Bronchus fibroblast of lung (primary cell): ENCODE data around the gene NFKBIL1. TPM values are rescaled to one million over a fixed set of nuclear protein-coding genes. Genes with fewer than 3 reads are reported as not detected.

Experiments
- total RNA-seq: library from RNA; depleted of rRNA; stranded (reverse); fragments of >200 nt; gene quantifications from 2 replicates; pipeline ENCODE4 v1.2.3, GENCODE V29; 2015

The NFKBIL1 gene, protein sequence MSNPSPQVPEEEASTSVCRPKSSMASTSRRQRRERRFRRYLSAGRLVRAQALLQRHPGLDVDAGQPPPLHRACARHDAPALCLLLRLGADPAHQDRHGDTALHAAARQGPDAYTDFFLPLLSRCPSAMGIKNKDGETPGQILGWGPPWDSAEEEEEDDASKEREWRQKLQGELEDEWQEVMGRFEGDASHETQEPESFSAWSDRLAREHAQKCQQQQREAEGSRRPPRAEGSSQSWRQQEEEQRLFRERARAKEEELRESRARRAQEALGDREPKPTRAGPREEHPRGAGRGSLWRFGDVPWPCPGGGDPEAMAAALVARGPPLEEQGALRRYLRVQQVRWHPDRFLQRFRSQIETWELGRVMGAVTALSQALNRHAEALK
- total RNA-seq = 17.7 and 19.9 TPM in 2 replicates

GRCh38 chr6:31546958-31547726 is at the start of gene NFKBIL1:
Gene NFKBIL1, plus strand, starts transcription at chr6:31547608. Its CDS starts 87 bp downstream, at chr6:31547695.

GRCh38 chr6:31528821-31529328 is 18.5 kb upstream of the NFKBIL1 start, which contains the start of gene MCCD1:
Gene MCCD1, plus strand, starts transcription at chr6:31528962. Its CDS starts 53 bp downstream, at chr6:31529015.

DNA sequence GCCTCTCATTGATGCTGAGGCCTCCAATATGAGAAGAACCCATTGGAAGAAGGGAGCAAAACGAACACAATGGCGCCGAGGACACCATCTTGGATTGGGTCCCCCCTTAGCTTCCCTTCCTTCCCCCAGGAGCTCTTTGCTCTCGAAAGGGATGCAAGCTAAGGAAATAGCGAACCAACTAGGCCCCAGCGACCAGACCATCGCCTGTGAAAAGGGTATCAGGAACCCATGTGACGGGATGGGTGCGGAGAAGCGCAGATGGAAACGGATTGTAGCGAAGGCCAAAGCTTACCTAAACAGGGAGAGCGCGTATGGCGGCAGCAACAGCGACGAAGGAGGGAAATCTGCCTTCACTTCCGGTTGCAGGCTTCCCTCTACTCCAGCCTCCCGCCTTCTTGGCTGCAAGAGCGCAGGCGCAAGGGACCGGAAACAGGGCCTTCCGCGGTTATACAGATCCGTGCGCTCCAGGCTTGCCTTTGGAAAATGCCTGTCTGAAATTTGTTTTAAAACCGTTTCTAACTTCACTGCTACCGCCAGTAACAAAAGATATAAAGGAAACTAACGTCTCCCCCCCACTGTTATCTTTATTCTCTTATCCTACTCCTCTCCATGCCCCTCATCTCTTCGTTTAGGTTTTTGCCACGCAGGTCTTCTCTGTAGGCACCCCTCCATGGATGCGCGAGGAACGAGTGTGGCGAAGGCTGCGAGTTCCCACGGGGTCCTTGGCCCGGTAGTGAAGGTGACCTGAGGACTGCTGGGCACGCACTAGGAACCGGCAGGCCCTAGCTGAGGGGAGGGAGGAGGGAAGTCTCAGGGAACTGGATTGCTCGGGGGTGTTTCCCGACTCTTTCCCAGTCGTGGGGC is 5.5 kb upstream of the NFKBIL1 start, which contains the start of gene DDX39B:
TSS of gene DDX39B (minus strand) at position 346 of the 864 bp plus-strand sequence. CDS start 1,471 bp downstream, outside the sequence.

GRCh38 chr6:31546339-31546957 is 960 bp upstream of the NFKBIL1 start, which contains the start of gene ATP6V1G2:
Gene ATP6V1G2, minus strand, starts transcription at chr6:31546608. Its CDS starts 49 bp downstream, at chr6:31546559.

GRCh38 chr6:31572041-31572911 is 24.9 kb downstream of the NFKBIL1 start, which contains the start of gene LTA:
Gene LTA, plus strand, starts transcription at chr6:31572289. Its CDS starts 454 bp downstream, at chr6:31572743.

DNA sequence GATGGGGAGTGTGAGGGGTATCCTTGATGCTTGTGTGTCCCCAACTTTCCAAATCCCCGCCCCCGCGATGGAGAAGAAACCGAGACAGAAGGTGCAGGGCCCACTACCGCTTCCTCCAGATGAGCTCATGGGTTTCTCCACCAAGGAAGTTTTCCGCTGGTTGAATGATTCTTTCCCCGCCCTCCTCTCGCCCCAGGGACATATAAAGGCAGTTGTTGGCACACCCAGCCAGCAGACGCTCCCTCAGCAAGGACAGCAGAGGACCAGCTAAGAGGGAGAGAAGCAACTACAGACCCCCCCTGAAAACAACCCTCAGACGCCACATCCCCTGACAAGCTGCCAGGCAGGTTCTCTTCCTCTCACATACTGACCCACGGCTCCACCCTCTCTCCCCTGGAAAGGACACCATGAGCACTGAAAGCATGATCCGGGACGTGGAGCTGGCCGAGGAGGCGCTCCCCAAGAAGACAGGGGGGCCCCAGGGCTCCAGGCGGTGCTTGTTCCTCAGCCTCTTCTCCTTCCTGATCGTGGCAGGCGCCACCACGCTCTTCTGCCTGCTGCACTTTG is 28.0 kb downstream of the NFKBIL1 start, which contains the start of gene TNF:
TSS of gene TNF (plus strand) at position 231 of the 567 bp plus-strand sequence. CDS start at position 408, 177 bp downstream.

GRCh38 chr6:31582230-31582643 is 34.8 kb downstream of the NFKBIL1 start, which contains the start of gene LTB:
Gene LTB, minus strand, starts transcription at chr6:31582424. Its CDS starts 7 bp downstream, at chr6:31582417.

DNA sequence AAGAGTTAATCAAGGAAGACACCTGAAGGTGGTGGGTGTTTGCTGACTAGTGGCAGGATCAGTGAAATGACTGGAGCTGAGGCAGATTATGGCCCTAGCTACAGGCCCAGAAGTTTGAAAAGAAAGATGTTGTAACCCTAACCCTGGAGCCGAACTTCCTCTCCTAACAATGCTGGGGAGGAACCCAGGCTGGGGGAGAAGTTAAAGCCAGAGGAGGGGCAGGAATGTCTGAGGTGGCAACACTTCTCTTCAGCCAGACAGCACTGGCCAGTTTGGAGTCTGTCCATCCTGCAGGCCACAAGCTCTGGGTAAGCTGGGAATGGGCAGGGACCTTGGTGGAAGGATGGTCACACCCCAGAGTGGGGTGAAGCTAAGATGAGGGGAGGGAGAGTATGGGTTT is 38.6 kb downstream of the NFKBIL1 start, which contains the start of gene LST1:
TSS of gene LST1 (plus strand) at position 270 of the 400 bp plus-strand sequence. CDS start 1,023 bp downstream, outside the sequence.

Other genes with a start within 250 kb of the NFKBIL1 start
- gene HLA-B, start 190.4 kb upstream of the NFKBIL1 start, total RNA-seq = 39.8 and 53.1 TPM in 2 replicates
- gene MICA, start 144.0 kb upstream of the NFKBIL1 start, total RNA-seq = 106 and 108 TPM in 2 replicates
- gene MICB, start 49.5 kb upstream of the NFKBIL1 start, total RNA-seq = 22.4 and 24.2 TPM in 2 replicates
- gene MCCD1, start 18.6 kb upstream of the NFKBIL1 start, total RNA-seq = not detected in 2 replicates
- 498 and 551 TPM in 2 replicates for gene DDX39B, start 5.6 kb upstream of the NFKBIL1 start, total RNA-seq
- 1.2 and 2.7 TPM in 2 replicates for gene ATP6V1G2, start 1.0 kb upstream of the NFKBIL1 start, total RNA-seq
- not detected in 2 replicates for gene LTA, start 24.7 kb downstream of the NFKBIL1 start, total RNA-seq
- gene TNF, start 28.0 kb downstream of the NFKBIL1 start, total RNA-seq = not detected in 2 replicates
- gene LTB, start 34.8 kb downstream of the NFKBIL1 start, total RNA-seq = not detected in 2 replicates
- not detected in 2 replicates for gene LST1, start 38.7 kb downstream of the NFKBIL1 start, total RNA-seq
- gene NCR3, start 45.4 kb downstream of the NFKBIL1 start, total RNA-seq = not detected in 2 replicates
- 0.15 TPM in 1 of 2 replicates, not detected in the other for gene AIF1, start 67.6 kb downstream of the NFKBIL1 start, total RNA-seq
- gene PRRC2A, start 73.1 kb downstream of the NFKBIL1 start, total RNA-seq = 103 and 107 TPM in 2 replicates
- gene BAG6, start 105.1 kb downstream of the NFKBIL1 start, total RNA-seq = 265 and 271 TPM in 2 replicates
- 2.9 and 3.6 TPM in 2 replicates for gene APOM, start 108.3 kb downstream of the NFKBIL1 start, total RNA-seq
- 15.6 and 17.7 TPM in 2 replicates for gene C6orf47, start 113.2 kb downstream of the NFKBIL1 start, total RNA-seq
- gene GPANK1, start 117.4 kb downstream of the NFKBIL1 start, total RNA-seq = 14.0 and 14.4 TPM in 2 replicates
- 316 and 357 TPM in 2 replicates for gene CSNK2B, start 118.5 kb downstream of the NFKBIL1 start, total RNA-seq
- 0.84 and 1.3 TPM in 2 replicates for gene LY6G5B, start 122.4 kb downstream of the NFKBIL1 start, total RNA-seq
- gene LY6G5C, start 133.5 kb downstream of the NFKBIL1 start, total RNA-seq = 1.0 and 2.2 TPM in 2 replicates
- gene ABHD16A, start 155.7 kb downstream of the NFKBIL1 start, total RNA-seq = 23.5 and 25.1 TPM in 2 replicates
- gene LY6G6F, start 159.3 kb downstream of the NFKBIL1 start, total RNA-seq = not detected in 2 replicates
- gene LY6G6D, start 167.7 kb downstream of the NFKBIL1 start, total RNA-seq = not detected in 2 replicates
- not detected in 2 replicates for gene LY6G6C, start 174.1 kb downstream of the NFKBIL1 start, total RNA-seq
- not detected in 2 replicates for gene MPIG6B, start 175.8 kb downstream of the NFKBIL1 start, total RNA-seq
- 56.0 and 63.8 TPM in 2 replicates for gene DDAH2, start 181.7 kb downstream of the NFKBIL1 start, total RNA-seq
- 974 and 1,027 TPM in 2 replicates for gene CLIC1, start 188.9 kb downstream of the NFKBIL1 start, total RNA-seq
- gene MSH5, start 192.4 kb downstream of the NFKBIL1 start, total RNA-seq = 10.9 and 15.5 TPM in 2 replicates
- gene SAPCD1, start 215.0 kb downstream of the NFKBIL1 start, total RNA-seq = 3.2 and 5.8 TPM in 2 replicates
- gene VWA7, start 229.7 kb downstream of the NFKBIL1 start, total RNA-seq = 0.45 and 0.67 TPM in 2 replicates
- 90.6 and 111 TPM in 2 replicates for gene VARS1, start 248.1 kb downstream of the NFKBIL1 start, total RNA-seq